Right lobe of liver (tissue), 4 donors: Measurements from ENCODE around the gene CPED1.

Source experiments
- CTCF ChIP-seq, 4 donors: fragments of 200-600 bp in 3 of 4; fragments of 450-650 bp in 1 of 4; IDR thresholded peaks; one replicate each; pipeline versions ENCODE4 v1.5.1 to v1.8.0; 2016 to 2022; ENCODE audit warnings: antibody characterized with exemption in 4 of 4, mild to moderate bottlenecking in 2 of 4
- POLR2A ChIP-seq: fragments of 450-650 bp; IDR thresholded peaks from one replicate; pipeline ENCODE4 v1.6.1; 2017; ENCODE audit warnings: antibody characterized with exemption, mild to moderate bottlenecking
- donor health status: DM: no; HTN: no; CAD: no.
- donor health status: DM: no; HTN: no; CAD: no.
- donor health status: DM: no; HTN: yes; CAD: no.

DNA sequence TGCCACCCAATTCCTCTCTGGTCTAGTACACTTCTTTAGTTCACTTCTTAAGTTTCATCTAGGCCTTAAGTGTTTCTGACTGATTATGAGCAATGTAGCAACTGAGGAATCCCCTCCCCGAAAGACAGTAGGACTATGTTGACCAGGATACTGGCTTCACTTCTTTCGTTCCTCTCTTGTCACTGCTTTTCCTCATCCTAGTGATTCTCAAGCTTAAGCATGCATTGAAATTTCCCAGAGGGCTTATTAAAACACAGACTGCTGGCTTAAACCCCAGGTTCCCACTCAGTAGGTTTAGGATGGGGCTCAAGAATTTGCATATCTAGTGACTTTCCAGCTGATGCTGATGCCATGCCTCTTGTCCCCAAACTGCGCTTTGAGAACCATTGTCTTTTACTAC is 175.7 kb downstream of the CPED1 start:
- TF ChIP-seq POLR2A (no peak), CTCF (IDR thresholded peaks at IDR 0.05) (no peak)
